Liver (tissue), 3 donors: ENCODE data around the gene CALB2.

Experiments used
- EGR1 ChIP-seq, 2 donors: IDR thresholded peaks; 2 replicates each; pipeline ENCODE4 v1.6.1; 2016 to 2018; ENCODE audit warnings: antibody characterized with exemption in 2 of 2, low read depth in 2 of 2
- GABPA ChIP-seq, 2 donors: IDR thresholded peaks in 1 of 2; conservative IDR thresholded peaks in 1 of 2; 2 replicates each; pipeline ENCODE4 v1.6.1; 2016; ENCODE audit warnings: antibody characterized with exemption in 2 of 2, mild to moderate bottlenecking in 1 of 2, moderate library complexity in 1 of 2
- RAD21 ChIP-seq, 2 donors: IDR thresholded peaks; 2 replicates each; pipeline ENCODE4 v1.6.1; 2016; ENCODE audit warnings: antibody characterized with exemption in 2 of 2, mild to moderate bottlenecking in 2 of 2
- RXRA ChIP-seq, 2 donors: IDR thresholded peaks; 2 replicates each; pipeline ENCODE4 v1.6.1; 2017 to 2018; ENCODE audit warnings: antibody characterized with exemption in 2 of 2, mild to moderate bottlenecking in 1 of 2
- YY1 ChIP-seq: IDR thresholded peaks from 2 replicates; pipeline ENCODE4 v1.6.1; 2016; ENCODE audit warnings: antibody characterized with exemption, mild to moderate bottlenecking
- TF ChIP-seq, protein P1 (sequence below): fragments of 150-350 bp; IDR thresholded peaks from 2 replicates; pipeline ENCODE4 v1.5.1; 2017; ENCODE audit warnings: improper control_type of control experiment, low read depth, low read length; ENCODE audit not compliant: missing input control
- TF ChIP-seq, protein P2 (sequence below): IDR thresholded peaks from 2 replicates; pipeline ENCODE4 v1.6.1; 2016; ENCODE audit warnings: antibody characterized with exemption, mild to moderate bottlenecking
- donor health status: healthy.
- donor health status: healthy.

DNA sequence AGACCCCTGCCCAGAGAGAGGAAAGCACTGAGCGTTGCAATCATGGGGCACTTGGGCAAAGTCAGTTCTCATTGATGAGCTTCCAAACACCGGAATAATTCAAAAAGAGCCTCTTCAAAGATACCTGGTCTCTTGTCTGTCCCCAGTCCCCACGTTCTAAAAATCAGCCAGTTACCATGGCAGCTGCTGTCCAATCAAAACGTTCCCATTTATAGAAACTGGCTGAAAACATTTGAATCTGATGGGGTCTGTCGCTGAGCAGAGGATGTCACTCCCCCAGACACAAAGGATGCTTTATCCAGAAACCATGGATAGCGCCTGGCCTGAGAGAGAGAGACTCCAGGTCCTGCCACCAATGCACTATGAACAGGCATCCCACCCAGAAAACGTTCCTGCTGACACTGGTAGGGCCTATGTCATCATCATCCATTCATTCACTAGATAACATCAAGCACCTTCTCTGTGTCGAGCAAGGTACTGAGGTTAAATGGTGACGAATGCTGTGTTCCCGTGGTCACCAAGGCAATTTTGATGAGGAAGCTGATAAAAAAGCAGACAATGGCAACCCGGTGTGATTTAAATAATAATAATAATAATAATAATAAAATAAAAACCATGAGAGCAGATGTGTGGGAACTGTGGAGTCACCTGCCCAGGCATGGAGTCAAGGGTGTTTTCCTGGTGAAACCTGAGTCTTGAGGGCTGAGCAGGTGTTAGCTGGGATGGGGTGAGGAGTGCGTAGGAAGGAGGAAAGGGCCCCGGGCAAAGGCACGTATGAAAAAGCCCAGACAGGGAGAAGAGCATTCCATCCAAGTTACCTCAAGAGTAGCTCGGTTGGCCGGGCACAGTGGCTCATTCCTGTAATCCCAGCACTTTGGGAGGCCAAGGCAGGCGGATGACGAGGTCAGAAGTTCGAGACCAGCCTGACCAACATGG lies 19.0 kb upstream of the CALB2 start:
- TF ChIP-seq YY1 (no peak), GABPA (IDR thresholded peaks at IDR 0.05 in 1 of 2, conservative IDR thresholded peaks at IDR 0.05 in 1 of 2) (no peak), RXRA (IDR thresholded peaks at IDR 0.05) (no peak), EGR1 (IDR thresholded peaks at IDR 0.05; ENCODE audit: low read depth in 2 of 2) (no peak), RAD21 (IDR thresholded peaks at IDR 0.05) (no peak)
- TF ChIP-seq, protein P1, sequence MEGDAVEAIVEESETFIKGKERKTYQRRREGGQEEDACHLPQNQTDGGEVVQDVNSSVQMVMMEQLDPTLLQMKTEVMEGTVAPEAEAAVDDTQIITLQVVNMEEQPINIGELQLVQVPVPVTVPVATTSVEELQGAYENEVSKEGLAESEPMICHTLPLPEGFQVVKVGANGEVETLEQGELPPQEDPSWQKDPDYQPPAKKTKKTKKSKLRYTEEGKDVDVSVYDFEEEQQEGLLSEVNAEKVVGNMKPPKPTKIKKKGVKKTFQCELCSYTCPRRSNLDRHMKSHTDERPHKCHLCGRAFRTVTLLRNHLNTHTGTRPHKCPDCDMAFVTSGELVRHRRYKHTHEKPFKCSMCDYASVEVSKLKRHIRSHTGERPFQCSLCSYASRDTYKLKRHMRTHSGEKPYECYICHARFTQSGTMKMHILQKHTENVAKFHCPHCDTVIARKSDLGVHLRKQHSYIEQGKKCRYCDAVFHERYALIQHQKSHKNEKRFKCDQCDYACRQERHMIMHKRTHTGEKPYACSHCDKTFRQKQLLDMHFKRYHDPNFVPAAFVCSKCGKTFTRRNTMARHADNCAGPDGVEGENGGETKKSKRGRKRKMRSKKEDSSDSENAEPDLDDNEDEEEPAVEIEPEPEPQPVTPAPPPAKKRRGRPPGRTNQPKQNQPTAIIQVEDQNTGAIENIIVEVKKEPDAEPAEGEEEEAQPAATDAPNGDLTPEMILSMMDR, result no peak
- TF ChIP-seq, protein P2, sequence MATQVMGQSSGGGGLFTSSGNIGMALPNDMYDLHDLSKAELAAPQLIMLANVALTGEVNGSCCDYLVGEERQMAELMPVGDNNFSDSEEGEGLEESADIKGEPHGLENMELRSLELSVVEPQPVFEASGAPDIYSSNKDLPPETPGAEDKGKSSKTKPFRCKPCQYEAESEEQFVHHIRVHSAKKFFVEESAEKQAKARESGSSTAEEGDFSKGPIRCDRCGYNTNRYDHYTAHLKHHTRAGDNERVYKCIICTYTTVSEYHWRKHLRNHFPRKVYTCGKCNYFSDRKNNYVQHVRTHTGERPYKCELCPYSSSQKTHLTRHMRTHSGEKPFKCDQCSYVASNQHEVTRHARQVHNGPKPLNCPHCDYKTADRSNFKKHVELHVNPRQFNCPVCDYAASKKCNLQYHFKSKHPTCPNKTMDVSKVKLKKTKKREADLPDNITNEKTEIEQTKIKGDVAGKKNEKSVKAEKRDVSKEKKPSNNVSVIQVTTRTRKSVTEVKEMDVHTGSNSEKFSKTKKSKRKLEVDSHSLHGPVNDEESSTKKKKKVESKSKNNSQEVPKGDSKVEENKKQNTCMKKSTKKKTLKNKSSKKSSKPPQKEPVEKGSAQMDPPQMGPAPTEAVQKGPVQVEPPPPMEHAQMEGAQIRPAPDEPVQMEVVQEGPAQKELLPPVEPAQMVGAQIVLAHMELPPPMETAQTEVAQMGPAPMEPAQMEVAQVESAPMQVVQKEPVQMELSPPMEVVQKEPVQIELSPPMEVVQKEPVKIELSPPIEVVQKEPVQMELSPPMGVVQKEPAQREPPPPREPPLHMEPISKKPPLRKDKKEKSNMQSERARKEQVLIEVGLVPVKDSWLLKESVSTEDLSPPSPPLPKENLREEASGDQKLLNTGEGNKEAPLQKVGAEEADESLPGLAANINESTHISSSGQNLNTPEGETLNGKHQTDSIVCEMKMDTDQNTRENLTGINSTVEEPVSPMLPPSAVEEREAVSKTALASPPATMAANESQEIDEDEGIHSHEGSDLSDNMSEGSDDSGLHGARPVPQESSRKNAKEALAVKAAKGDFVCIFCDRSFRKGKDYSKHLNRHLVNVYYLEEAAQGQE, result no peak
